KMS-11 (cell line): Measurements from ENCODE around the gene DGCR2.
"Not testable (repeated sequence)": the region's sequence is repeated elsewhere in the genome, so short reads cannot be mapped to it uniquely, and the experiment has no call there.

Experiments used
- H2AFZ ChIP-seq: fragments of 200-600 bp; sonication (generic); 2 replicates; pipeline ENCODE4 v1.6.1; 2016; ENCODE audit warnings: antibody characterized with exemption, mixed run types, low read depth
- H3K27ac ChIP-seq: fragments of 200-600 bp; sonication (generic); 2 replicates; pipeline ENCODE4 v1.6.1; 2016; ENCODE audit warnings: mild to moderate bottlenecking, mixed run types
- H3K27me3 ChIP-seq: fragments of 200-600 bp; sonication (generic); 2 replicates; pipeline ENCODE4 v1.6.1; 2017; ENCODE audit warnings: mild to moderate bottlenecking, low read depth, mixed run types, moderate library complexity; ENCODE audit not compliant: insufficient read depth
- H3K36me3 ChIP-seq: fragments of 200-600 bp; sonication (generic); 2 replicates; pipeline ENCODE4 v1.6.1; 2017; ENCODE audit warnings: mild to moderate bottlenecking, mixed run types; ENCODE audit not compliant: insufficient read depth
- H3K4me1 ChIP-seq: fragments of 200-600 bp; sonication (generic); 2 replicates; pipeline ENCODE4 v1.6.1; 2016; ENCODE audit warnings: mild to moderate bottlenecking, low read depth, mixed run types; ENCODE audit not compliant: poor library complexity, severe bottlenecking
- H3K4me2 ChIP-seq: fragments of 200-600 bp; sonication (generic); 2 replicates; pipeline ENCODE4 v1.7.0; 2016; ENCODE audit warnings: mild to moderate bottlenecking, mixed run types
- H3K4me3 ChIP-seq: fragments of 200-600 bp; sonication (generic); IDR thresholded peaks from 2 replicates; pipeline ENCODE4 v1.6.1; 2017; ENCODE audit warnings: low read depth, low read length, mixed read lengths; ENCODE audit not compliant: insufficient read depth
- H3K79me2 ChIP-seq: fragments of 200-600 bp; sonication (generic); 2 replicates; pipeline ENCODE4 v1.6.1; 2016; ENCODE audit warnings: low read depth, mixed run types; ENCODE audit not compliant: insufficient read depth
- H3K9ac ChIP-seq: fragments of 200-600 bp; sonication (generic); 2 replicates; pipeline ENCODE4 v1.6.1; 2016; ENCODE audit warnings: mild to moderate bottlenecking, mixed run types
- H4K20me1 ChIP-seq: fragments of 200-600 bp; sonication (generic); 2 replicates; pipeline ENCODE4 v1.6.1; 2016; ENCODE audit warnings: mild to moderate bottlenecking, mixed run types; ENCODE audit not compliant: insufficient read depth
- TF ChIP-seq, protein P1 (sequence below): fragments of 200-600 bp; sonication (generic); conservative IDR thresholded peaks from 2 replicates; pipeline ENCODE4 v1.6.1; 2017; ENCODE audit warnings: low read depth, mild to moderate bottlenecking, antibody characterized with exemption, low read length, moderate library complexity, mixed read lengths

Gene DGCR2

DNA sequence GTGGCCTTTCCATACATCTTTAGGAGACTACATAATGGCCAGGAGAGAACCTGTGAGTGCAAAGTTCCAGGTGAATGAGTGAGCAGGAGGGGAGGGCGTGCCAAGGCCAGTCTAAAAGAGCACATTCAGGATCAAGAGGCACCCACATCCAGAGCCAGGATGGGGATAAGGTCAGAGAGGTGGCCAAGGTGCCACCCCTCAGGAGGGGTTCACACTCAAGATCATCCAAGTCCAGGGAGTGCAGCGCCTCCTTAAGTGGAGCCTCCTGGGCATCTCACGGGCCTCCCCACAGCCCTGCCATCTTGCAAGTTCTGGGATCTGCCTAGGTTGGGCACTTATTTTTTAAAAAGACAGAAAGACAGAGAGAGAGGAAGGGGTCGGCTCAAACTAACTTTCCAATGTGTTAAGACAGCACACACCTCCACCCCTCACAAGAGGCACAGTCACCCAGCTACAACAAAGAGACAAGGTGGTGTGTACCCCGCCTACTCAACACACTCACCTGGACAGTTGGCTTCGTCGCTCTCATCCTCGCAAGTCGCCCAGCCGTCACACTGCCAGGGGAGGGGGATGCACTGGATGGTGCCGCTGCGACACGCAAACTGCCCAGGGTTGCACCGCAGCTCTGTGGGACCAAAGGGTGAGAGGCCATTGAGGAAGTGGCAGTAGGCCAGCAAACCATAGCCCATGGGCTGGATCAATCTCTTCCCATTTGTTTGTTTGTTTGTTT is 33.2 kb downstream of the DGCR2 start:
- Histone ChIP-seq H2AFZ (no peak overlapping the region), H3K27me3 (no peaks in the 10 kb centered on the region), H3K79me2 (no peaks in the 10 kb centered on the region), H3K4me3 (no peak overlapping the region), H3K4me2 (no peak overlapping the region), H3K27ac (no peak overlapping the region), H4K20me1 (no peaks in the 10 kb centered on the region), H3K4me1 (peaks cover 11% of the 10 kb centered on the region), H3K9ac (no peak overlapping the region), H3K36me3 (no peaks in the 10 kb centered on the region)
- TF ChIP-seq, protein P1, sequence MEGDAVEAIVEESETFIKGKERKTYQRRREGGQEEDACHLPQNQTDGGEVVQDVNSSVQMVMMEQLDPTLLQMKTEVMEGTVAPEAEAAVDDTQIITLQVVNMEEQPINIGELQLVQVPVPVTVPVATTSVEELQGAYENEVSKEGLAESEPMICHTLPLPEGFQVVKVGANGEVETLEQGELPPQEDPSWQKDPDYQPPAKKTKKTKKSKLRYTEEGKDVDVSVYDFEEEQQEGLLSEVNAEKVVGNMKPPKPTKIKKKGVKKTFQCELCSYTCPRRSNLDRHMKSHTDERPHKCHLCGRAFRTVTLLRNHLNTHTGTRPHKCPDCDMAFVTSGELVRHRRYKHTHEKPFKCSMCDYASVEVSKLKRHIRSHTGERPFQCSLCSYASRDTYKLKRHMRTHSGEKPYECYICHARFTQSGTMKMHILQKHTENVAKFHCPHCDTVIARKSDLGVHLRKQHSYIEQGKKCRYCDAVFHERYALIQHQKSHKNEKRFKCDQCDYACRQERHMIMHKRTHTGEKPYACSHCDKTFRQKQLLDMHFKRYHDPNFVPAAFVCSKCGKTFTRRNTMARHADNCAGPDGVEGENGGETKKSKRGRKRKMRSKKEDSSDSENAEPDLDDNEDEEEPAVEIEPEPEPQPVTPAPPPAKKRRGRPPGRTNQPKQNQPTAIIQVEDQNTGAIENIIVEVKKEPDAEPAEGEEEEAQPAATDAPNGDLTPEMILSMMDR: no peak

DNA sequence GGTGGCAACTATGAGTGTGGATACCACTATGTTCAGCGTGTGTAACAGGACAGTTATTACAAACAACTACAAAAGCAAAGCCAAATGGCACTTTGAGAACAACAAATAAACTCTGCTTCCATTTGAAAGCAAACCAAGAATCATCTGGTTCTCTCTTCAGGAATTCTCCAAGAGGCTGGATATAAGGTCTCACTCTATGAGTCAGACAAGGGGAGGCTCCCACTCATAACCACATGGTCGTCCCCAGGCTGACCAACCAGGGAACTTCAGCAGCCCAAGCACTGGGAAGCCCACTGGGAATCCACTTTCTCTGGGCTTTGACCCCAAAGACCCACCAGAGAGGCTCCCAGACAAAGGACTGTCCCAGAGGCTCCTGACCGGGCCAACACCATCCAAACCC is 35.3 kb downstream of the DGCR2 start:
- H3K79me2 ChIP-seq: no peaks in the 10 kb centered on the region
- TF ChIP-seq, protein P1: no peak
- no peak overlapping the region for H3K27ac ChIP-seq

DNA sequence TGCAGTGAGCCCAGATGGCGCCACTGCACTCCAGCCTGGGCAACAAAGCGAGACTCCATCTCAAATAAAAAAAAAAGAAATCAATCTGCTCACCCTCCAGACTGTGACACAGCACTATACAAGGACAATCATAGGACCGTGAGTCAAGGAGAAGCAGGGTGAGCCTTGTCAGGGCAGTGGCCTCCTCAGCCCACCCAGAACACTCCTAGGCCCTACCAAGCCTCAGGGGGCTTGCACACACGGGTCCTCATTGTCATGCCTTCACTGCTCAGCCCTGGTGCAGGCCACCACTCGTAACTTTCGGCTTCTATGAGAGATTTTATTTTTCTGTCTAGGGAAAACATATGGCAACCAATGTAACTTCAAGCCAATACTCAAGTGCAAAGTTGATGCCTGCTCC is 35.8 kb downstream of the DGCR2 start:
- H3K27ac ChIP-seq: no peak overlapping the region
- no peak overlapping the region for H3K4me2 ChIP-seq
- no peak overlapping the region for H3K4me3 ChIP-seq
- H3K9ac ChIP-seq: no peak overlapping the region
- no peaks in the 10 kb centered on the region for H3K36me3 ChIP-seq
- TF ChIP-seq, protein P1: no peak
- H3K4me1 ChIP-seq: peaks cover 11% of the 10 kb centered on the region
- no peaks in the 10 kb centered on the region for H3K79me2 ChIP-seq
- H4K20me1 ChIP-seq: no peaks in the 10 kb centered on the region
- no peaks in the 10 kb centered on the region for H3K27me3 ChIP-seq
- no peak overlapping the region for H2AFZ ChIP-seq

More for the DNA sequence above, 35.3 kb downstream of the DGCR2 start:
- H3K36me3 ChIP-seq: no peaks in the 10 kb centered on the region
- H3K9ac ChIP-seq: no peak overlapping the region
- peaks cover 11% of the 10 kb centered on the region for H3K4me1 ChIP-seq
- H4K20me1 ChIP-seq: no peaks in the 10 kb centered on the region
- no peak overlapping the region for H2AFZ ChIP-seq
- H3K4me3 ChIP-seq: no peak overlapping the region
- H3K4me2 ChIP-seq: no peak overlapping the region
- no peaks in the 10 kb centered on the region for H3K27me3 ChIP-seq

DNA sequence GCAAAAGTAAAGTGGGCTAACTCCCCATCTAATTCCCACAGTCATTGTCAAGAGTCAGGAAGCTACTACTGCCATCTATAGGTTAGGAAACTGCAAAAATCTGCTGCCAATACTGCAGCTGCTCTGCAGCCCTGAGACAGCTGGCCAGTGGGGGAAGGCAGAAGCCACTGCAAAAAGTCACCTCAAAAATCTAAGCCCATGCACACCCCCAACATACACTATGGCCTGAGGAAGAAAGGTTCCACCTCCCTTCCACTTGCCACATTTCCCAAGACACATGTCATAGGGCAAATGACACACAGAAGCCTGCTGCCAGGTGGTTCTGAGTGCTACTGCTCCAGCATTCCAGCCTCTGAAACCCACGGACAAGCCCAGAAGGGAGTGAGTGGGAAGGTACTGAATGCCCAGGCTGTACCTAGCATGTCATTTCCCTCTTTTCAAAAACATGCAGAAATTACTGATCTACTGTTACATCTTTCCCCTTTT is 36.9 kb downstream of the DGCR2 start:
- no peak overlapping the region for H3K9ac ChIP-seq
- H3K4me3 ChIP-seq: no peak overlapping the region
- H3K27me3 ChIP-seq: no peaks in the 10 kb centered on the region
- H3K4me1 ChIP-seq: peaks cover 11% of the 10 kb centered on the region
- no peaks in the 10 kb centered on the region for H3K79me2 ChIP-seq
- TF ChIP-seq, protein P1: no peak
- H4K20me1 ChIP-seq: no peaks in the 10 kb centered on the region
- no peak overlapping the region for H2AFZ ChIP-seq
- H3K4me2 ChIP-seq: peak overlapping the region; percentile 44; the same call in 1 of the 2 replicates
- peak overlapping the region; percentile 33; the same call in 1 of the 2 replicates for H3K27ac ChIP-seq
- no peaks in the 10 kb centered on the region for H3K36me3 ChIP-seq

DNA sequence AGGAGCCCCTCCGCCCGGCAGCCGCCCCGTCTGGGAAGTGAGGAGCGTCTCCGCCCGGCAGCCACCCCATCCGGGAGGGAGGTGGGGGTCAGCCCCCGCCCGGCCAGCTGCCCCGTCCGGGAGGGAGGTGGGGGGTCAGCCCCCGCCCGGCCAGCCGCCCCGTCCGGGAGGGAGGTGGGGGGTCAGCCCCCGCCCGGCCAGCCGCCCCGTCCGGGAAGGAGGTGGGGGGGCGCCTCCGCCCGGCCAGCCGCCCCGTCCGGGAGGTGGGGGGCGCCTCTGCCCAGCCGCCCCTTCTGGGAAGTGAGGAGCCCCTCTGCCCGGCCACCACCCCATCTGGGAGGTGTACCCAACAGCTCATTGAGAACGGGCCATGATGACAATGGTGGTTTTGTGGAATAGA is 37.6 kb downstream of the DGCR2 start:
- H3K27me3 ChIP-seq, H2AFZ ChIP-seq, H3K9ac ChIP-seq, H3K27ac ChIP-seq, H4K20me1 ChIP-seq, H3K4me2 ChIP-seq, H3K4me3 ChIP-seq, H3K36me3 ChIP-seq, H3K79me2 ChIP-seq: not testable (repeated sequence)
- peaks cover 11% of the 10 kb centered on the region for H3K4me1 ChIP-seq

DNA sequence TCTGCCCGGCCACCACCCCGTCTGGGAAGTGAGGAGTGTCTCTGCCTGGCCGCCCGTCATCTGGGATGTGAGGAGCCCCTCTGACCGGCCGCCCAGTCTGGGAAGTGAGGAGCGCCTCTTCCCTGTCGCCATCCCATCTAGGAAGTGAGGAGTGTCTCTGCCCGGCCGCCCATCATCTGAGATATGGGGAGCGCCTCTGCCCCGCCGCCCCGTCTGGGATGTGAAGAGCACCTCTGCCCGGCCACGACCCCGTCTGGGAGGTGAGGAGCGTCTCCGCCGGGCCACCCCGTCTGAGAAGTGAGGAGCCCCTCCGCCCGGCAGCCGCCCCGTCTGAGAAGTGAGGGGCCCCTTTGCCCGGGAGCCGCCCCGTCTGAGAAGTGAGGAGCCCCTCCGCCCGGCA is 38.1 kb downstream of the DGCR2 start:
- H4K20me1 ChIP-seq, H2AFZ ChIP-seq, H3K4me2 ChIP-seq, H3K36me3 ChIP-seq, H3K4me3 ChIP-seq, H3K9ac ChIP-seq, H3K27me3 ChIP-seq, H3K27ac ChIP-seq, H3K79me2 ChIP-seq: not testable (repeated sequence)
- H3K4me1 ChIP-seq: peaks cover 11% of the 10 kb centered on the region
